AG10803 (cell line): ENCODE data around the gene SARS2.

Experiments
- DNase-seq: peaks from one replicate; pipeline ENCODE4 v3.0.0; 2010; ENCODE audit warnings: low read depth
- H3K4me3 ChIP-seq: 2 replicates; pipeline ENCODE4 v1.5.1; 2011; ENCODE audit warnings: mild to moderate bottlenecking, low read length, control low read depth
- CTCF ChIP-seq: conservative IDR thresholded peaks from 2 replicates; pipeline ENCODE4 v1.5.1; 2011; ENCODE audit warnings: mild to moderate bottlenecking, low read length, control low read depth, inconsistent platforms

SARS2 gene

GRCh38 chr19:38869836-38870607 lies 60.5 kb downstream of the SARS2 start:
- DNase-seq, result peak; percentile 60
- peak overlapping the region; percentile 62 for H3K4me3 ChIP-seq
- peak; percentile 63 for TF ChIP-seq CTCF

GRCh38 chr19:38869160-38869835 lies 61.3 kb downstream of the SARS2 start:
- DNase-seq, result no peak
- H3K4me3 ChIP-seq, result peak overlapping the region; percentile 62
- TF ChIP-seq CTCF, result no peak

GRCh38 chr19:38868551-38868950 lies 62.0 kb downstream of the SARS2 start:
- DNase-seq, result no peak
- no peak overlapping the region for H3K4me3 ChIP-seq
- TF ChIP-seq CTCF, result no peak

- no peak for DNase-seq
- H3K4me3 ChIP-seq, result no peak overlapping the region
- no peak for TF ChIP-seq CTCF
Observed at GRCh38 chr19:38867171-38867780, 63.3 kb downstream of the SARS2 start.
